Spleen (tissue), 7 donors: ENCODE data around the gene OR2Z1.

Source experiments
- CTCF ChIP-seq, 11 experiments: fragments of 200-600 bp in 7 of 11; fragments of 450-650 bp in 4 of 11; sonication (generic) in 4 of 11; IDR thresholded peaks in 8 of 11; conservative IDR thresholded peaks in 3 of 11; 1 replicate in 7 of 11; 2 replicates in 4 of 11; pipeline versions ENCODE4 v1.4.0 to v1.8.0; 2016 to 2021; ENCODE audit warnings: antibody characterized with exemption in 11 of 11, inconsistent platforms in 4 of 11, mild to moderate bottlenecking in 1 of 11
- POLR2A ChIP-seq, 3 donors: fragments of 450-650 bp; IDR thresholded peaks; one replicate each; pipeline ENCODE4 v1.5.1; 2017; ENCODE audit warnings: antibody characterized with exemption in 3 of 3, mild to moderate bottlenecking in 1 of 3
- donor health status: DM: no; HTN: no; CAD: no; lungs with moderate emphysema.
- donor health status: DM: no; HTN: no; CAD: no.
- donor health status: DM: no; HTN: no; CAD: no.

- no peak for TF ChIP-seq POLR2A (IDR thresholded peaks at IDR 0.05)
- TF ChIP-seq CTCF (IDR thresholded peaks at IDR 0.05 in 8 of 11, conservative IDR thresholded peaks at IDR 0.05 in 3 of 11) = no peak
Measured at GRCh38 chr19:8699908-8700307, 21.5 kb upstream of the OR2Z1 start.
